Panc1 (cell line): ENCODE data around the gene CNR2. TPM values are rescaled to one million over a fixed set of nuclear protein-coding genes. Genes with fewer than 3 reads are reported as not detected.

Experiments used
- ATAC-seq: fragments of 200-7000 bp; cut with Tn5 transposase; 2 replicates; pipeline ENCODE4 v1.9.1; 2020; ENCODE audit warnings: mild to moderate bottlenecking, moderate library complexity
- BruUV-seq: library from RNA; stranded (reverse); fragments of 400-500 nt; replicated peaks from 2 replicates; lab custom pipeline; 2021; lab: Mats Ljungman, UMichigan
- CTCF ChIA-PET: fragments of 300-600 bp; sonication (Branson Sonifier 250); formaldehyde crosslinking; loops from one replicate; lab custom pipeline; 2022; ENCODE audit warnings: antibody characterized with exemption; lab: Charles Lee
- POLR2A ChIA-PET: fragments of 300-600 bp; sonication (Branson Sonifier 250); formaldehyde crosslinking; loops from one replicate; lab custom pipeline; 2022; ENCODE audit warnings: antibody characterized with exemption; lab: Charles Lee
- DNase-seq: peaks from one replicate; pipeline ENCODE4 v3.0.0-alpha.2; 2010; ENCODE audit warnings: low read depth, low spot score
- H3K27ac ChIP-seq: 2 replicates; pipeline ENCODE4 v1.5.1; 2011; ENCODE audit warnings: mild to moderate bottlenecking, low read length, inconsistent platforms
- H3K27me3 ChIP-seq: fragments of 200-500 bp; sonication (Bioruptor generic); 2 replicates; pipeline ENCODE4 v1.6.0; 2014; ENCODE audit warnings: low read length, inconsistent platforms; ENCODE audit not compliant: control insufficient read depth, insufficient read depth
- H3K36me3 ChIP-seq: fragments of 200-500 bp; sonication (Bioruptor generic); 2 replicates; pipeline ENCODE4 v1.5.1; 2014; ENCODE audit warnings: inconsistent platforms, mild to moderate bottlenecking, low read length, moderate library complexity; ENCODE audit not compliant: control insufficient read depth, insufficient read depth
- H3K4me1 ChIP-seq: 2 replicates; pipeline ENCODE4 v1.5.1; 2011; ENCODE audit warnings: inconsistent platforms, mild to moderate bottlenecking, low read length, moderate library complexity; ENCODE audit not compliant: control insufficient read depth, insufficient read depth
- H3K4me3 ChIP-seq, 2 experiments: 2 replicates each; pipeline ENCODE4 v1.5.1; 2011 to 2012; ENCODE audit warnings: low read depth in 2 of 2, low read length in 2 of 2, mild to moderate bottlenecking in 2 of 2, inconsistent platforms in 1 of 2, moderate library complexity in 1 of 2
- H3K9me3 ChIP-seq: fragments of 200-500 bp; sonication (Bioruptor generic); 2 replicates; pipeline ENCODE4 v1.5.1; 2014; ENCODE audit warnings: low read depth, mild to moderate bottlenecking, inconsistent platforms, low read length, moderate library complexity; ENCODE audit not compliant: control insufficient read depth, insufficient read depth
- CTCF ChIP-seq: fragments of 450-650 bp; IDR thresholded peaks from 2 replicates; pipeline ENCODE4 v1.5.1; 2017; ENCODE audit warnings: mild to moderate bottlenecking
- POLR2AphosphoS5 ChIP-seq: IDR thresholded peaks from 2 replicates; pipeline ENCODE4 v1.6.1; 2012; ENCODE audit warnings: mild to moderate bottlenecking, low read depth, low read length, moderate library complexity
- REST ChIP-seq, 2 experiments: IDR thresholded peaks; 2 replicates each; pipeline ENCODE4 v1.6.1; 2011 to 2012; ENCODE audit warnings: low read depth in 2 of 2, control low read depth in 1 of 2, low read length in 1 of 2, mild to moderate bottlenecking in 1 of 2, moderate library complexity in 1 of 2; ENCODE audit not compliant: insufficient read depth in 1 of 2
- SIN3A ChIP-seq: IDR thresholded peaks from 2 replicates; pipeline ENCODE4 v1.6.1; 2012; ENCODE audit warnings: low read depth, mild to moderate bottlenecking, low read length, moderate library complexity, borderline replicate concordance; ENCODE audit not compliant: insufficient read depth
- TCF7L2 ChIP-seq: IDR thresholded peaks from 2 replicates; pipeline ENCODE4 v1.6.1; 2011; ENCODE audit warnings: mild to moderate bottlenecking, low read depth, low read length, inconsistent platforms
- in situ Hi-C: cut with HindIII; loops from 2 replicates; pipeline ENCODE4 v1.10.0; 2016; ENCODE audit warnings: low sequenced_read_pairs, low pct_unique_long_range_greater_than_20kb
- intact Hi-C: fragments of 100-400 bp; cut with micrococcal nuclease; formaldehyde crosslinking; loops from one replicate; pipeline ENCODE4 v1.10.0; 2022; ENCODE audit not compliant: unreplicated experiment
- total RNA-seq: library from RNA; stranded (reverse); gene quantifications from one replicate; pipeline ENCODE4 v1.2.1, GENCODE V29; 2021; ENCODE audit not compliant: unreplicated experiment

Gene CNR2
- total RNA-seq, 1 experiment from 2014 or later = not detected

- CTCF ChIA-PET = interaction anchor here (1.2 kb wide), 1 partner anchor 49 kb away, joined by 4 read pairs; no protein-coding TSS in a partner anchor
- no TSS peak for BruUV-seq
- POLR2A ChIA-PET = no interaction called here
- Histone ChIP-seq H3K36me3 (no peaks in the 10 kb centered on the region), H3K9me3 (no peaks in the 10 kb centered on the region), H3K27ac (peak overlapping the region; percentile 48; the same call in 1 of the 2 replicates), H3K27me3 (no peaks in the 10 kb centered on the region), H3K4me3 (peak overlapping the region; percentile 66 to 71), H3K4me1 (peaks cover 11% of the 10 kb centered on the region; the same call in 1 of the 2 replicates)
- peak; percentile 38 for ATAC-seq
- intact Hi-C loops (no loop called here), in situ Hi-C loops (no loop called here)
- TF ChIP-seq CTCF (no peak), TCF7L2 (no peak), POLR2AphosphoS5 (no peak), REST (IDR thresholded peaks at IDR 0.05; ENCODE audit: insufficient read depth in 1 of 2, low read depth in 2 of 2, low read length in 1 of 2) (no peak), SIN3A (no peak)
- no peak for DNase-seq
Observed at GRCh38 chr1:23867542-23867894, 45.6 kb downstream of the CNR2 start.

GRCh38 chr1:23865543-23865930 lies 47.6 kb downstream of the CNR2 start:
- Histone ChIP-seq H3K27me3 (no peaks in the 10 kb centered on the region), H3K9me3 (no peaks in the 10 kb centered on the region), H3K36me3 (no peaks in the 10 kb centered on the region), H3K4me1 (peaks cover 11% of the 10 kb centered on the region; the same call in 1 of the 2 replicates), H3K4me3 (no peak overlapping the region), H3K27ac (no peak overlapping the region)
- BruUV-seq = no TSS peak
- POLR2A ChIA-PET = interaction anchor here (0.6 kb wide), 1 partner anchor 63 kb away, joined by 3 read pairs; no protein-coding TSS in a partner anchor
- TF ChIP-seq REST (IDR thresholded peaks at IDR 0.05; ENCODE audit: insufficient read depth in 1 of 2, low read depth in 2 of 2, low read length in 1 of 2) (no peak), CTCF (no peak), SIN3A (no peak), POLR2AphosphoS5 (no peak), TCF7L2 (no peak)
- intact Hi-C loops = no loop called here
- DNase-seq (no peak), ATAC-seq (no peak)
- in situ Hi-C loops = no loop called here
- CTCF ChIA-PET = no interaction called here
